GM19025 (cell line): ENCODE data around the gene NINJ1.
"Not testable (repeated sequence)": the region's sequence is repeated elsewhere in the genome, so short reads cannot be mapped to it uniquely, and the experiment has no call there.

Experiments
- ATAC-seq: cut with Tn5 transposase; IDR thresholded peaks from one replicate; pipeline ENCODE4 v1.9.1; 2021; ENCODE audit warnings: mild to moderate bottlenecking, low read depth, moderate library complexity; ENCODE audit not compliant: unreplicated experiment

Gene NINJ1

DNA sequence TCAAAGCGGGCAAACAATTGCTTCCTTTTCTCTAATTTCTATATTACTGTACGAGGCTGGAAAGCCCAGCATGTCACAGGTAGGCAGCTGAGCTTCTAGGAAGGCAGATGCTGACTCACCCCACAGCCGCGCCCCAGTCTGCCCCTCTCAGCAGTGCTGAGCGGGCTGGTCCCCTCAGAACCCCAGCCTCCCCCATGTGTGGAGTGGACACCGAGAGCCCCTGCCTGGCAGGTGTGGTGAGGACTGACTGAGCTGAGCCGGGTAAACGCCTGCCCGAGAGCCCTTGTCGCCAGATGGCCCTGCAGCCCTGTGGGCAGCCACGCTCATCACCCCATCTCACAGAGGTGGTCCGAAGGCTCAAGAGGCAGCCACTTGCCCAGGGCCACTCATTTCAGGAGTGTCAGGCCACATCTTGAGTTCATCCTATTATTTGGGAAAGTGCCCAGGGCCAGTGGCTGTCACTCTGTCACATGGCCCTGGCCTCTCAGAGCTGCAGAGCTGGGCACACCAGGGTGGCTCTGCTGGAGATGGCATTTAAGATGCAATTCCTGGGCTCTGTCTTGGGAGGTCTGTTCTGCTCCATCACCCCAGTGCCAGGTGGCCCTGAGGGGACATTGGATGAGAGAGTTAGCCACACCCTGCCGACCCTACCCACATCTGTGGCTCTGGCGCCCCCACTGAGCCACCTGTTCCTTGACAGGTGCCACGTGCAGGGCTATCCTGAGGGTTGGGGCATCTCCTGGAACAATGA lies 25.6 kb downstream of the NINJ1 start:
- ATAC-seq: no peak

DNA sequence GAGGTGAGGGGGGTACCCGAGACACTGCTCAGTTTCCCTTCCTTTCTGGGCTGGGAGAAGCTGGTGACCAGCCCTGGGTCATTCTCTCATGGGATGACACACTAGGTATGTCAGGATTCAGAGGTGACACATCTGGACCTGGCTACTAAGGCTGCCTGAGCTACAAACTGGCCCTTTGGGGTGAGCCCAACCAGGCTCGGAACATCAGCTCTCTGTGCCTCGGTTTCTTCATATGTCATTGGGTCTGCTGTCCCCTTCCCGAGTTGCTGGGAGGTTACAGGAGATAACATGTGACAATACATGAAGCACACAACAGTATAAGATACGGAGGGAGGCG lies 26.3 kb downstream of the NINJ1 start:
- no peak for ATAC-seq

DNA sequence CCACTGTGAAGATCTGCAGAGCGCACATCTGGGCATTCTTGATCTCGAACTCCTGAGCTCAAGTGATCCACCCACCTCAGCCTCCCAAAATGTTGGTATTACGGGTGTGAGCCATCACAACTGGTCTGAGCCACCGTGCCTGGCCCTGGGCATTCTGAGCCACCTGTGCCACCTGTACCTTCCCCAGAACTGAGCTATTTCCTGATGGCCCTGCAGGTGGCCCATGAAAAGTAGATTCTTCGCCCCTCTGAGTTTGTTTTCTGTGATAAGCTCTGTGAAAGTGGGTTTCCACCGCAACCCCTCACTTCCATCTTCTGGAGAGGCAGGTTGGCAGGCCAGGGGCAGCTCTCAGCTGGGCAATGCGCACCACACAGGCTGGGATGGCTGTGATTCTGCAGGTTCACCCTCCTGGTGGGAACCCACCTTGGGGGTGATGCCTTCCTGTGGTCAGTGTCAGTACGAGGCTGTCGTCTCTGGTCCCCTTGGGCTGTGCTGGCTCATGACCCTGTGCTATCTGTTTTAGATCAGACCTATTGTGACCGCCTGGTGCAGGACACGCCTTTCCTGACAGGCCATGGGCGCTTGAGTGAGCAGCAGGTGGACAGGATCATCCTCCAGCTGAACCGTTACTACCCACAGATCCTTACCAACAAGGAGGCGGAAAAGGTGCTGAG lies 26.8 kb downstream of the NINJ1 start:
- ATAC-seq: no peak

DNA sequence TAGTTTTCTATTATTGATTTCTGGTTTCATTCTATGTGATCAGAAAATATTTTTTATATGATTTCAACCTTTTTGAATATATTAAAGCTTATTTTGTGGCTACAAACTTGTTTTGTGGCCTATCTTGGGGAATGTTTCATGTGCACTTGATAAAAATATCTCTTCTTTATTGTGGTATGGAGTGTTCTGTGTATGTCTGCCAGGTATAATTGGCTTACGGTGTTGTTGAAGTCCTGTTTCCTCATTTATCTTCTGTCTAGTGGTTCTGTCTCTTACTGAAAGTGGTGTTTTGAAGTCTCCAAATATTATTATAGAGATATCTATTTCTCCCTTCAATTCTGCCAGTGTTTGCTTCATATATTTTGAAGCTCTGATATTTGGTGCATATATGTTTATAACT lies 28.4 kb downstream of the NINJ1 start:
- no peak for ATAC-seq

DNA sequence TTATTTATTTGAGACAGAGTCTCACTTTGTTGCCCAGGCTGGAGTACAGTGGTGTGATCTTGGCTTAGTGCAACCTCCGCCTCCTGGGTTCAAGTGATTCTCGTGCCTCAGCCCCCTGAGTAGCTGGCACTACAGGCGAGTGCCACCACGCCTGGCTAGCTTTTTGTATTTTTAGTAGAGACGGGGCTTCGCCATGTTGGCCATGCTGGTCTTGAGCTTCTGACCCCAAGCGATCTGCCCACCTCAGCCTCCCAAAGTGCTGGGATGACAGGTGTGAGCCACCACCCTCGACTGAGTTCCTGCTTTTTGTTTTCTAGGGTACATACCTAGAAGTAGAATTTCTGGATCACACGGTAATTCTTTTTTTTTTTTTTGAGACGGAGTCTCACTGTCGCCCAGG lies 33.0 kb downstream of the NINJ1 start:
- ATAC-seq: not testable (repeated sequence)

DNA sequence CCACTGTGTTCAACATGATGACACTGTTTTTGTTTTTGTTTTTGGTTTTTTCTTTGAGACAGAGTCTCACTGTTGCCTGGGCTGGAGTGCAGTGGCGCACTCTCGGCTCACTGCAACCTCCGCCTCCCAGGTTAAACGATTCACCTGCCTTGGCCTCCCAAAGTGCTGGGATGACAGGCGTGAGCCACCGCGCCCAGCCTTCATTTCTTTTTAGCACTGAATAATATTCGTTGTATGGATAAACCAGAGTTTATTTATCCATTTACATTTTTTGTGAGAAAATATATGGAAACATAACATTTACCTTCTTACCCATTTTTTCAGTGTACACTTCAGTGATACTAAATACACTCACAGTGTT lies 33.8 kb downstream of the NINJ1 start:
- ATAC-seq: no peak

DNA sequence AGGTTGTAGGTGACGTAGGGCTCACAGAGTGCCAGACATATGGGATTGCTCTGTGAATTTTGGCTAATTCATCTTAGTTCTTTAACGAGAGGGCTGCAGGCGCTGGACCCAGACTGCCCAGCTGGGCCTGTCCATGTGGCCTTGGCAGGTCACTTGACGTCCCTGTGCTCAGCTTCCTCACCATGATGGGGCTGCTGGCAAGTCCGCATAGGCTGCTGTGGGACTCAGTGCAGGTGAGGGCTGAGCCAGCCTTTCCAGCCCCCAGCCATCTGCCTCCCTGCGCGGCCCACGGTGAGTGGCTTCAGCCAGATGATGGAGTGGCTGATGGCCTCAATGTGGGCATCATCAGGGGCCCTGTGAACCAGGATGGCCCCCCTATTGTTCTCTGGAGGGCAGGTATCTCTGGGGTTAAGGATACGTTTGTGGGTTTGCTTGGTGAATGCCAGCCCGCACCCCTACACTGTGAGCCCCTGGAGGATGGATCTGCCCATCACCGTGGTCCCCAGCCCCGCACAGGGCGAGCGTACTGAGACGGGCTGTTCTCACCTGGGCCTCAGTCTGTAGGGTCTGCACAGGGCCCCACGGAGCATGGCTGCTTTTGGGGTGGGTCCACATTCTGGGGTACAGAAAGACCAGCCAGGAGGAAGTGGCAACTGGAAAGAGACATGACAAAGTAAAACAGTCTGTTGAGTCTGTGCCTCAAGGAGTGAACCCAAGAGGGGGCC lies 34.3 kb downstream of the NINJ1 start:
- ATAC-seq: no peak

DNA sequence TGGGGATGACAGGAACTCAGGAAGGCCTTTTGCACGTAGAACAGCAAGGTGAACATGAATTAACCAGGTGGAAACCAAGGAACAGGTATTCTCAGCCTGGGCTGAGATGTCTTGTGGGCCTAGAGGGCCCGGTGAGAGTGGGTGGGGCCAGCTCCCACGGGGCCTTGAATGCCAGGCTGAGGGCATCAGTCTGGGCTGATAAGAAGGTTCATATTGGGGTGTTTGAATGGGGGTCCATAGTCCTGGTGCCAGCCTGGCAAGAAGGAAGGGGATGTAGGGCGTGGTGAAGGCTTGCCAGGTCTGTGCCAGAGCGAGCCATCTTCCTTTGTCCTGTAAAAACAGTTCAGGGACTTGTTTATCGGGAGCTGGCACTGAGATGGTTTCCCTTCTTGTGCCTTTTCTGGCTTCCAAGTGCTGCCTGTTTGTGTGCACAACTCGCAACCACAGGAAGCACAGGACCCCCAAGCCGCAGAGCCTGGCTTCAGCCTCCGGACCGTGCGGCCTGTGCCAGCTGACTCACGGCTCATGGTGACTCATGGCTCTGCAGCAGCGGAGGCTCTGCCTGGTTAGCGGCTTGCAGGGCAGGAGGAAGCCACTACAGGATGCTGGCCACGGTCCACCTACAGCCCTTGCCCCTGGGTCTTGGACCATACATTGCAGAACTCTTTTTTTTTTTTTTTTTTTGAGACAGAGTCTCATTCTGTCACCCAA lies 35.7 kb downstream of the NINJ1 start:
- no peak for ATAC-seq

DNA sequence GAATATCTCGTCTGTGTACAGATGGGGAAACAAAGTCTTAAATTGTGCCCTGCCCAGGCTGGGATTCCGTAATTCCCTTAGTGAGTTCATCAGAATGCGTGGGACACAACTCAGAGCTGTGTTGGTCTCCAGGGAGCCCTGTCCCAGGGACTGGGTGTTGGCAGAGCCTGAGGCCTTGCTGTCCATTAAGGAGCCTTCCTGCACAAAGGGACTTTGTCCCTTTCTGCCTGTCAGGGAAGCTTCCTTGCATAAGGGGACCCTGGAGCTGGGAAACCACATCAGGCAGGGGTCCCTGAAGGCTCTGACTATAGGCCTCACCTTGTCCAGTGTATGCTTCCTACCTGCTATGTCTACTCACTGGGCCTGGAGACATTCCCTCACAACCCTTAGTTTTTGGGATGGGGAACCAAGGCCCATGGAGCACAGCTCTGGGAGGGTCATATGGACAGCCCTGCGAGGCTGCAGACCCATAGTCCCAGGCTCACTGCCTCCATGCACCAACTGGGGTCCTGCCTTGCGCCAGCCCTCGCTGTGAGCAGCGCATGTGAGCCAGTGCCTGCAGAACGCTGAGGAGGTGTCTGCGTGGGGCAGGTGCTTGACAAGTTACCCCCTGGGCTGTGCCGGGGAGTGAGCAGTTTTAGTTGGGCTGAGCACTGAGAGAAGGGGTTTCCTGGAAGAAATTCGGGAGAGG lies 36.4 kb downstream of the NINJ1 start:
- ATAC-seq: no peak

DNA sequence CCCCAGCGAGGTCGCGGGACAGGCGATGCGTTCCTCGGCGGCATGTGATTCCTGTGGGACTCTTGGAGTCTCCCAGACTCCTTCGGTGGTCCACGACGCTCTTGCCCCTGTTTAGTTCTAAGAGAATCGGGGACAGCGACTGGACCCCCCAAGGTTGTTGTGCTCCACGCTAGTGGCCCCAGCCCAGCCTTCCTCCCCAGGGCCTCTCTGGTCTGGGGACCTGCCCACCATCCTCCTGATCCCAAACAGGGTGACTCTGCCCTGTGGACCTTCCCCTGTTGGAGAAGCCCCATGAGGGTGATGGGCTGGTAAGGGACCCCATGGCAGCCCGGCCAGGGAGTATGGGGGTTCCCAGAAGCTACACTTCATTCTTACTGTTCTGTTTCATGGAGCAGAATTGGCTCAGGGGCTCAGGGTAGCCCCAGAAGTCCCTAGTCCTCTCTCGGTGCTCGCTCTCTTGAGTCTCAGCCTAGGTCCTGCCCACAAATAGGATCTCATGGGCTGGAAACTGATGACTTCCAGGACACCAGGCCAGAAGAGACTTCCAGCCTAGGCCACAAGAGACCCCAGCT lies 37.2 kb downstream of the NINJ1 start:
- no peak for ATAC-seq

DNA sequence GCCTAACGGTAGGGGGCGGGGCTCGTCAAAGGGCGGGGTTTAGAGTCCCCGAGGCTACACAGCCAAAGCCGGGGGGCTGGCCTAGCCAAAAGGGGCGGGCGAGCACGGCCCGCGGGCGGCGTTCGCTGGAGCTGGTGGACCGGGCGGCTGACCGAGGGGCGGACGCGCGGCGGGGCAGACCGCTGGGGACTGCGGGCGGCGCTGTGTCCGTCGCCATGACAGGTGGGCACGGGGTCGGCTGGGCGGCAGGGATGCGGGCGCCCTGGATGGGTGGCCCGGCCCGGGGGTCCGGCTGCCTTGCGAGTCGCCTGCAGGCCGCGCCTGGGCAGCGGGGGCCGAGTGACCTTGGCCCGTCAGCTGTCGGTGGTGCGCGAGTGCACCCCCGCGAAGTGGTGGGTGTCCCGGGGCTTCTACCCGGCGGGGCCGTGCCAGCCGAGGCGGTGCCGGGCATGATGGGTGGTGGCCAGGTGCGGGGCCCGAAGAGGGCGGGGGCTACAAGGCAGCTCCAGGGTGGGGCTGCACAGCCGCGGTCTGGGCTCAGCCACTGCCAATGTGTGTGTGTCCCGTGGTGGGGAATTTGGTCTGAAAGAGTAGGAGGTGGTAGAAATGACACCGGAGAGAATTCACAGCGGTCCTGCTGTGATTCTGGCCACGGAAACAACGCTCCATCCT lies 37.8 kb downstream of the NINJ1 start, which contains the start of gene CARD19:
Gene CARD19, plus strand, starts transcription at position 87 of the 672 bp plus-strand sequence. Its CDS starts 129 bp downstream, at position 216.
- ATAC-seq: no peak

DNA sequence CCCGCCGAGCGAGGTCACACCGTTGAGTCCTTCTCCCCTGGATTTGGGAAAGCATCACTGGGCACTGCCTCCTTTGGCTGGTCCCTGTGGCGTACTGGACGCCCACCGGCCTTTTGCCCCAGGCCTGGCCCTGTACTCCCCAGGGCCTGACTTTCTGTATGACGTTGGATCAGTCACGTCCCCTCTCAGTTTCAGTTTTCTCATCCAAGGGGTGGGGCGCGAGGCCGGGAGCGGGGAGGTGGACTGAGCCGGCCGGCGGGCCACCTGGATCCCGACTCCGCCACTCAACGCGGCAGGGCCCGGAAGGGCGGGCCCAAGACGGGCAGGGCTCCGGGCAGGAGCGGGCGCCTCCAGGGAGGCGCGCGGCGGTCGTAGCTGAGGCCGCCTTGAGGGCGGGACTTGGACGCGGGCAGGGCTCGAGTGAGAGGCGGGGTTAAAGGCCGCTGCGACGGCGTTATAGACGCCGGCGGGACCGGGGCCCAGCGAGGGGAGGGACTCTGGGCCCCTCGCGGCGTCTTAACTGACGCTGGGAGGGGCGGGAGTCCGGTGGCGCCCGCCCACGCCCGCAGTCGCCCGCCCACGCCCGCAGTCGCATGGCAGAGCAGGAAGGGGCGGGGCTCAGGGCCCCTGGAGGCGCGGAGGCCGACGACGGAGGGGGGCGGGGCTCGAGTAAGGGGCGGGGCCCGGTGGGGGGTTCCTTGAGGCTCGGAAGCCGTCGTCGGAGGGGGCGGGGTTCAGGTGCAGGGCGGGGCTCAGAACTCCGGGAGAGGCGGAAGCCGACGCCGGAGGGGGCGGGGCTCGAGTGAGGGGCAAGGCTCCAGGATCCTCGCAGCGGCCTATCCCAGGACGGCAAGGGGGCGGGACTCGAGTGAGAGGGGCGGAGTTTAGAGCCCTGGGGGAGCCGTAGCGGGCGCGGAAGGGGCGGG lies 38.6 kb downstream of the NINJ1 start:
- peak; percentile 72 for ATAC-seq

DNA sequence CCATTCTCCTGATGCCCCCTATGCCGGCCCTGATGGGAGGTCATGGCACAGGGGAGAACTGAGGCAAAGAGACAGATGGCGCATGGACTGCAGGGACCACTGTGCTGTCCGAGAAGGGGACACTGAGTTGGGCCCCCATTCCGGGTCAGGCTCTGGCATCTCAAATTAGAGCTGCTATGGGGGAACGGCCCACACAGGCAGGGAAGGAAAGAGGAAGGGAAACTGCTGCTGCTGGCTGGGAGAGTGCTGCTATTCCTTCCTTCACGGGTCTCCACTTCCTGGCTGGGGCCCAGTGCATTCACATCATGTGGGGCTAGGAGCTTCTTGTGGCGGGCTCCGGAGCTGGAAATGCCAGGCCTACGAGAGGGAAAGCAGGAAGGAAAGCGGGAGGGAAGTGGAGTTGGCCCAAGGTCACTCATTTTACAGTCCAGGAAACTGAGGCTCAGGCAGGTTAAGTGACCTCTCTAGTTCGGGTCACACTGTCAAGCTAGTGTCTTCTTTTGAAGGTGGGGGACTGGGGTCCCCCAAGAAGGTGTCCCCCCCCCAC lies 39.3 kb downstream of the NINJ1 start:
- no peak for ATAC-seq

DNA sequence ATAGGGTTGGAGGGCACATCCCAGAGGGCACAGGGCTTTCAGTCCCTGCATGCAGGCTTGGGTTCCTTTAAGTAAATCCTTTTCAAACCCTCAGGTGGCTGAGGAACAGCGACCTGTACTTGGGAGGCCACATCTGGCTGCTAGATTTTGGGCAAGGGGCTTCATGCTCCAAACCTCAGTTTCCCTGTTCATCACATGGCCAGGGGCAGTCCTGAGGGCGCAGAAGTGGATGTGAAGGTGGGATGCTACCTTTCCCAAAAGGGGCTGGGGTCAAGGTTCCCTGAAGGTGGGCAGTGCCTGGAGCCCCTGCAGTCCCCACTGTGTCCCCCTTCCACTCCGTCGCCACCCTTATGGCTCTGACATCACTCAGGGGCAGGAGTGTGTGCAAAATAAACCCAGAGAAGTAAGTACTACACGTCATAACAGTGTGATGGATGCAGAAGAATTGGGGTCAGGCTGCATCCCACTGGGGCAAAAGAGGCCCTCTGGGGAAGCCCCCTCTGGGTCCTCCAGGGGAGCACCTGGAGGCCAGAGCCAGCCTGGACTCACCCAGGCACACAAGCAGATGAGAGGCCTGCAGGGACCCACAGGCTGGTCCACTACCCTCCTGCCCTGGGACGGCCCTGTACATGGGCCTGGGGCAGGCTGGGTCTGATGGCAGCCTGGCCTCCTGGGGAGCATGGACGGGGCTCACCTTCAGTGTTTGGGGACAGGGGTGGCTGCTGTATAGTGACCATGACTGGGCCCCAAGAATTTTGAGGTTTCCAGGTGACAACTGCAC lies 40.0 kb downstream of the NINJ1 start:
- ATAC-seq: no peak

DNA sequence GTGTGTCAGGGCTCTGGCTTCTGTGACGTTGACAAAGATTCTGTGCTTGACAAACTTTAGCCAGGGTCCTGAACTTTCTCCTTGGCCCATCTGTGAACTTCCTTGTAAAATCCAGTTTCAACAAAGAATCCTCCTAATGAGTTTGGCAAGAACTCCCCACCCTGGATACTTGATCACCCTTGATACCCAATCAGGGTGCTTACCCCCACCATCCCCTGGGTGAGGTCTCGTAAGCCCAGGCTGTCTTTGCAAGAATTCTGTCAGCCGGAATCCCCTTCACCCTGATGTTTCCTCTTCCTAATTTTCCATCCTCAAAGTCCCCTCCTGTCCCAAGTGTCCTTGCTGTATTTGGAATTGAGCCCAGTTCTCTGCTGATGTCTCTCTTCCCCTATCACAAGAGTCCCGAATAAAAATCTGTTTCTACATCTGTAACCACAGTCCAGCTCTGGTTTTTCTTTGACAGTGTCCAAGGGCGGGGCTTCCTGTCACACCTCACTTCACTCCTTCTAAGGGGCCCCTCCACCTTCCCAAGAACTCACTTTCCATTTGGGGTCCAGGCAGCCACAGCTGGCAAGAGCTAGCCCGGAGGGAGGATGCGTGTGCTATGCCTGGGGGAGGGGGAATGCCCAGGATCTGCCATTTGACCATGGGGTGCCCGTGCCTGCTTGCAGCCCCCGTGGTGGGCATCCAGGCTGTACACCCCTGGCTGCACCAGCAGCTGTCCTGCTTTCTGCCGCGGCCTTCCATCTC lies 40.7 kb downstream of the NINJ1 start:
- ATAC-seq: no peak

DNA sequence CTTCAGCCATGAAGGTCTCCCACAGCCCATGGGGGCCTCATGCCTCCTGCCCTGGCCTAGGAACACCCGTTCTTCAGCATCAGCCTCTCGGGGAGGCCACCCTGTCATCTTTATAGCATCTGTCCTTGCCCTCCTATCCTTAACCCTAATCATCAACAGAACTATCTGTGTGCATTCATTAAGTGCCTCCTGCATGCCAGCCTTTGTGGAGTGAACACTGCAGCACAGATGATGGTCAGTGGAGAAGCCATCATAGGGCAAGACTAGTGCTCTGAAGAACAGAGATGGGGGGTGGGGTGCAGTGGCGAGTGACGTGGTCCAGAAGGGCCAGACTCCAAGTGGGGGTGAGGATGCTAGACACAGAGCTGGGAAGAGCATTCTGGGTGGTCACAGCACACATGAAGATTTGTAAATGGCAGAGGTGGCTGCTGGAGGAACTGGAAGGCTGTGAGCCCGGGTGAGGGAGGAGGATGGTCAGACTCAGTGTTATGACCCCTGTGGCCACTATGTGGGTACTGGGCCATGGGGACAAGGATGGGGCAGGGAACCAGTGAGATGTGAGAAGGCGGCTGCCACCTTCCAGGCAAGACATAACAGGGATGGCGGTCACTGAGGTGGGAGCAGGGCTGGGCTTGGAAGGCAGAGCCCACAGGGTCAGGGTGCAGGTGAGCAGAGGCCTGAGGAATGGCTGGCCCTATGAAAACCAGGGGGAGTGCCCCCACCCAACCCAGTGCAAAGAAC lies 41.6 kb downstream of the NINJ1 start:
- ATAC-seq: no peak
